SH-SY5Y (cell line): ENCODE data around the gene SMTNL2.

ENCODE experiments used
- GATA2 ChIP-seq: IDR thresholded peaks from 2 replicates; pipeline ENCODE4 v1.6.1; 2011; ENCODE audit warnings: mild to moderate bottlenecking, low read depth, low read length
- GATA3 ChIP-seq: IDR thresholded peaks from 2 replicates; pipeline ENCODE4 v1.6.1; 2011; ENCODE audit warnings: low read depth, mild to moderate bottlenecking, low read length, moderate library complexity

GRCh38 chr17:4559139-4559791 is 25.1 kb upstream of the SMTNL2 start:
- TF ChIP-seq GATA2 (no peak), GATA3 (no peak)
